Muscle layer of duodenum (tissue), 2 donors: ENCODE measurements around the gene SOX6.

ENCODE experiments used
- H3K27ac ChIP-seq: one replicate; pipeline ENCODE4 v1.7.0; 2013; ENCODE audit warnings: mild to moderate bottlenecking, low read length
- H3K27me3 ChIP-seq: one replicate; pipeline ENCODE4 v1.7.0; 2013; ENCODE audit warnings: low read depth, mild to moderate bottlenecking, control low read depth, low read length
- H3K36me3 ChIP-seq, 2 donors: one replicate each; pipeline ENCODE4 v1.7.0; 2013; ENCODE audit warnings: low read length in 2 of 2, control low read depth in 1 of 2, mild to moderate bottlenecking in 1 of 2; ENCODE audit not compliant: insufficient read depth in 2 of 2, control insufficient read depth in 1 of 2
- H3K4me1 ChIP-seq, 2 donors: one replicate each; pipeline ENCODE4 v1.7.0; 2013; ENCODE audit warnings: low read length in 2 of 2, mild to moderate bottlenecking in 2 of 2, control low read depth in 1 of 2, moderate library complexity in 1 of 2; ENCODE audit not compliant: insufficient read depth in 2 of 2, control insufficient read depth in 1 of 2
- H3K4me3 ChIP-seq, 2 donors: one replicate each; pipeline ENCODE4 v1.7.0; 2013; ENCODE audit warnings: low read length in 2 of 2, low read depth in 1 of 2, mild to moderate bottlenecking in 1 of 2
- H3K9me3 ChIP-seq, 2 donors: one replicate each; pipeline ENCODE4 v1.7.0; 2013; ENCODE audit warnings: low read length in 2 of 2, control low read depth in 1 of 2, mild to moderate bottlenecking in 1 of 2; ENCODE audit not compliant: control insufficient read depth in 1 of 2
- donor health status: healthy.

SOX6 gene

GRCh38 chr11:16293204-16293681 lies 63.1 kb downstream of the SOX6 start:
- no peaks in the 10 kb centered on the region for H3K36me3 ChIP-seq
- H3K4me1 ChIP-seq: peaks cover 0 to 5% of the 10 kb centered on the region in 2 donors
- H3K27ac ChIP-seq: no peak overlapping the region
- H3K27me3 ChIP-seq: no peaks in the 10 kb centered on the region
- H3K9me3 ChIP-seq: no peaks in the 10 kb centered on the region
- H3K4me3 ChIP-seq: no peak overlapping the region

DNA sequence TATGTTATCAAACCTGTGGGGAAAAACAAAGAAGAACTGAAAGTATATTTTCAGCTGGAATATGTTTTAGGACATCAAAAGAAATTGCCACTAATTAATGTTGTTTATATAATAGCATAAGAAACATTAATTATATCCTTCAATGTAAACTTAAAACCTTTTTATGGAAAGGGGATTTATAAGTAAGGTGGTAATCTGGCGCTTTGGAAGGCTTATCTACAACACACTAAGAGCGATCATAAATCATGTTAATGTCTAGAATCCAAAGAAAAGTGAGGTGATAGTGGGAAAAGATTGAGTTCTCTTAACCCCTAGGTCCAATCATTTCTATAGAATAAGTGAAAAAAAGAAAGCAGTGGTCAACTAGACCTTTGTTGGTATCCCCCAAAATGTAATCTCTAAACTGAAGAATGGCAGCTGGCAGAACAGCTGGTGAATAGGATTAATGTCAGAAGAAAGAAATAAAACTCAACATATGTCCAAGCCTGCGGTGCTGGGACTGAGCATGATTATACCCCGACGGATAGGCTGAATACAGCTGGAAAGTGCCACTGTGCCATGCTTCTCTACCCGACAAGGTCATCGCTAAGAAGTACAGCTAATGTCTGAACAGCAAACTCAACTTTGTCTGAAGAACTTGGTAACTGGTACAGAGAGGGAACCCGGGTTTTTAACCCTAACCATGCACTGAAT lies 64.0 kb downstream of the SOX6 start:
- H3K4me1 ChIP-seq: peaks cover 0 to 5% of the 10 kb centered on the region in 2 donors
- no peaks in the 10 kb centered on the region for H3K9me3 ChIP-seq
- H3K4me3 ChIP-seq: no peak overlapping the region
- H3K27me3 ChIP-seq: no peaks in the 10 kb centered on the region
- H3K27ac ChIP-seq: no peak overlapping the region
- H3K36me3 ChIP-seq: no peaks in the 10 kb centered on the region

- Histone ChIP-seq H3K36me3 (no peaks in the 10 kb centered on the region), H3K27ac (no peak overlapping the region), H3K9me3 (no peaks in the 10 kb centered on the region), H3K27me3 (no peaks in the 10 kb centered on the region), H3K4me1 (peaks cover 0 to 5% of the 10 kb centered on the region in 2 donors), H3K4me3 (no peak overlapping the region)
Measured at GRCh38 chr11:16291729-16292128, 64.6 kb downstream of the SOX6 start.

GRCh38 chr11:16289541-16289940 lies 66.8 kb downstream of the SOX6 start:
- H3K36me3 ChIP-seq: no peaks in the 10 kb centered on the region
- H3K4me3 ChIP-seq: no peak overlapping the region

DNA sequence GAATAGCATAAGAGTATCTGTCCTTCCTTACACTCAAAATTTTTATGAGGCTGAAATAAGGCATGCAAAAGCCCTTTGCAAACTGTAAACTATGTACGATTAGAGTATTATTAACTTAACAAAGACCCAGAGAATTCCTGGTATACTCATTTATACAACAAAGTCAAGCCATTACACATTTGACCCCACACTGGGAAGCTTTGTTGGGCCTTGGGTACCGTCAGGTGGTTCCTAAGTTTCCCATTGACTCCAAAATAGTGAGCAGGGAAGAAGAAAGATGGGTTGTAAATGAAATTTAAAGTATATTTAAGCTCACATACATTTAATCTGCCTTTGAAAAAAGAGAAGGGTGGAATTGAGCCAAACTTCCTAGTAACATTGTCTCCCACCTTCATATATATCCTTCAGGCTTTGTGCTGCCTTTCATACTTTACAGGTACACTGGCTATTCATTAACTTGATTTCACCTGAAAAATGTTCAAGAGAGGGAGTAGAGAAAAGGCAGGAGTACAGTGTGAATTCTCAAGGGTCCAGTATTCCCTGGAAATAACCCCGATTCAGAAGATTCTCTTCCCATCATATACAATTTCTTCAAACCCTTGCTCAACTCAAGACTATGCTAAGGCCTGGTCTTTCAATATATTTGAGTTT lies 68.6 kb downstream of the SOX6 start:
- no peak overlapping the region for H3K27ac ChIP-seq
- H3K27me3 ChIP-seq: no peaks in the 10 kb centered on the region
- H3K9me3 ChIP-seq: no peaks in the 10 kb centered on the region
- no peak overlapping the region for H3K4me3 ChIP-seq
- no peaks in the 10 kb centered on the region for H3K36me3 ChIP-seq
- no peaks in the 10 kb centered on the region for H3K4me1 ChIP-seq

More at GRCh38 chr11:16289541-16289940, 66.8 kb downstream of the SOX6 start:
- no peaks in the 10 kb centered on the region for H3K27me3 ChIP-seq
- peaks cover 0 to 5% of the 10 kb centered on the region in 2 donors for H3K4me1 ChIP-seq
- no peaks in the 10 kb centered on the region for H3K9me3 ChIP-seq
- H3K27ac ChIP-seq: no peak overlapping the region

- no peaks in the 10 kb centered on the region for H3K9me3 ChIP-seq
- H3K27me3 ChIP-seq: no peaks in the 10 kb centered on the region
- no peak overlapping the region for H3K4me3 ChIP-seq
- no peaks in the 10 kb centered on the region for H3K4me1 ChIP-seq
- no peaks in the 10 kb centered on the region for H3K36me3 ChIP-seq
- H3K27ac ChIP-seq: no peak overlapping the region
Measured at GRCh38 chr11:16286095-16286494, 70.3 kb downstream of the SOX6 start.

- H3K36me3 ChIP-seq: no peaks in the 10 kb centered on the region
- H3K4me3 ChIP-seq: no peak overlapping the region
- H3K4me1 ChIP-seq: no peaks in the 10 kb centered on the region
- H3K27me3 ChIP-seq: no peaks in the 10 kb centered on the region
- H3K9me3 ChIP-seq: no peaks in the 10 kb centered on the region
- no peak overlapping the region for H3K27ac ChIP-seq
Measured at GRCh38 chr11:16280256-16280682, 76.1 kb downstream of the SOX6 start.

- H3K36me3 ChIP-seq: no peaks in the 10 kb centered on the region
- no peaks in the 10 kb centered on the region for H3K9me3 ChIP-seq
- H3K27me3 ChIP-seq: no peaks in the 10 kb centered on the region
- H3K4me1 ChIP-seq: no peaks in the 10 kb centered on the region
- no peak overlapping the region for H3K27ac ChIP-seq
- no peak overlapping the region for H3K4me3 ChIP-seq
Measured at GRCh38 chr11:16279524-16279923, 76.8 kb downstream of the SOX6 start.

- no peaks in the 10 kb centered on the region for H3K4me1 ChIP-seq
- no peaks in the 10 kb centered on the region for H3K9me3 ChIP-seq
- H3K27me3 ChIP-seq: no peaks in the 10 kb centered on the region
- H3K4me3 ChIP-seq: no peak overlapping the region
- no peak overlapping the region for H3K27ac ChIP-seq
- no peaks in the 10 kb centered on the region for H3K36me3 ChIP-seq
Measured at GRCh38 chr11:16278979-16279378, 77.4 kb downstream of the SOX6 start.

DNA sequence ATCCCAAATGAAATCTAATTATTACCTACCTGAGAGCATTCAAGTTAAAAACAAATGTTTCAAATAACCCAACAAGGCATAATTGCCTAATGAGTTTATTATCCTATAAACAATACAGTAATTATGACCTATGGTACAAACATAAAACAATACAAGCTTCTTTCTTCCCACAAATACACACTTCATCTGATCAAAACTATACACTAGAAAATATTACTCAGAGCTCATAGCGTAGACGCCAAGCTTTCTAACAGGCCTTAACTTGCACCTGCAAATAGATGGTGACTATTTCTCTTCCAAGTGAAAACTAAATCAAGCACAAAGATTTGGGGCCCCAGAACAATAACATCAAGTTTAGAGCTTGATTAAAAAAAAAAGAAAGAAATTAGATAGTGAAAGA lies 78.1 kb downstream of the SOX6 start:
- H3K27me3 ChIP-seq: no peaks in the 10 kb centered on the region
- no peak overlapping the region for H3K4me3 ChIP-seq
- no peaks in the 10 kb centered on the region for H3K4me1 ChIP-seq
- H3K9me3 ChIP-seq: no peaks in the 10 kb centered on the region
- H3K36me3 ChIP-seq: no peaks in the 10 kb centered on the region
- H3K27ac ChIP-seq: no peak overlapping the region

GRCh38 chr11:16276251-16276650 lies 80.1 kb downstream of the SOX6 start:
- no peak overlapping the region for H3K27ac ChIP-seq
- no peaks in the 10 kb centered on the region for H3K9me3 ChIP-seq
- no peaks in the 10 kb centered on the region for H3K4me1 ChIP-seq
- H3K4me3 ChIP-seq: no peak overlapping the region
- H3K27me3 ChIP-seq: no peaks in the 10 kb centered on the region
- H3K36me3 ChIP-seq: no peaks in the 10 kb centered on the region
